22Rv1 (cell line): ENCODE data around the gene PCNP.
"Not testable (repeated sequence)": the region's sequence is repeated elsewhere in the genome, so short reads cannot be mapped to it uniquely, and the experiment has no call there.

Experiments
- ZFX ChIP-seq: fragments of 450-650 bp; IDR thresholded peaks from 2 replicates; pipeline ENCODE4 v1.6.1; 2017; ENCODE audit warnings: antibody characterized with exemption, borderline replicate concordance
- TF ChIP-seq, protein P1 (sequence below): fragments of 450-650 bp; IDR thresholded peaks from 2 replicates; pipeline ENCODE4 v1.5.1; 2017; ENCODE audit warnings: mild to moderate bottlenecking

DNA sequence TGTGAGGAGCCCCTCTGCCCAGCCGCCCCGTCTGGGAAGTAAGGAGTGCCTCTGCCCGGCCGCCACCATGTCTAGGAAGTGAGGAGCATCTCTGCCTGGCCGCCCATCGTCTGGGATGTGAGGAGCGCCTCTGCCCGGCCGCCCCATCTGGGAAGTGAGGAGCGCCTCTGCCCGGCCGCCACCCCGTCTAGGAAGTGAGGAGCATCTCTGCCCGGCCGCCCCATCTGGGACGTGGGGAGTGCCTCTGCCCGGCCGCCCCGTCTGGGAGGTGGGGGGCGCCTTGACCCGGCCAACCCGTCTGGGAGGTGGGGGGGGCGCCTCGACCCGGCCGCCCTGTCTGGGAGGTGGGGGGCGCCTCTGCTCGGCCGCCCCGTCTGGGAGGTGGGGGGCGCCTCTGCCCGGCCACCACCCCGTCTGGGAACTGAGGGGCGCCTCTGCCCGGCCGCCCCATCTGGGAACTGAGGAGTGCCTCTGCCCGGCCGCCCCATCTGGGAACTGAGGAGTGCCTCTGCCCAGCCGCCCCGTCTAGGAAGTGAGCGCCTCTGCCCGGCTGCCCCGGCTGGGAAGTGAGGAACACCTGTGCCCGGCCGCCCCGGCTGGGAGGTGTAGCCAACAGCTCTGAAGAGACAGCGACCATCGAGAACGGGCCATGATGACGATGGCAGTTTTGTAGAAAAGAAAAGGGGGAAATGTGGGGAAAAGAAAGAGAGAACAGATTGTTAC is 22.5 kb upstream of the PCNP start:
- TF ChIP-seq, protein P1, sequence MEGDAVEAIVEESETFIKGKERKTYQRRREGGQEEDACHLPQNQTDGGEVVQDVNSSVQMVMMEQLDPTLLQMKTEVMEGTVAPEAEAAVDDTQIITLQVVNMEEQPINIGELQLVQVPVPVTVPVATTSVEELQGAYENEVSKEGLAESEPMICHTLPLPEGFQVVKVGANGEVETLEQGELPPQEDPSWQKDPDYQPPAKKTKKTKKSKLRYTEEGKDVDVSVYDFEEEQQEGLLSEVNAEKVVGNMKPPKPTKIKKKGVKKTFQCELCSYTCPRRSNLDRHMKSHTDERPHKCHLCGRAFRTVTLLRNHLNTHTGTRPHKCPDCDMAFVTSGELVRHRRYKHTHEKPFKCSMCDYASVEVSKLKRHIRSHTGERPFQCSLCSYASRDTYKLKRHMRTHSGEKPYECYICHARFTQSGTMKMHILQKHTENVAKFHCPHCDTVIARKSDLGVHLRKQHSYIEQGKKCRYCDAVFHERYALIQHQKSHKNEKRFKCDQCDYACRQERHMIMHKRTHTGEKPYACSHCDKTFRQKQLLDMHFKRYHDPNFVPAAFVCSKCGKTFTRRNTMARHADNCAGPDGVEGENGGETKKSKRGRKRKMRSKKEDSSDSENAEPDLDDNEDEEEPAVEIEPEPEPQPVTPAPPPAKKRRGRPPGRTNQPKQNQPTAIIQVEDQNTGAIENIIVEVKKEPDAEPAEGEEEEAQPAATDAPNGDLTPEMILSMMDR: not testable (repeated sequence)
- not testable (repeated sequence) for TF ChIP-seq ZFX
